Panc1 (cell line): Measurements from ENCODE around the gene CDC6.
"Not testable (repeated sequence)": the region's sequence is repeated elsewhere in the genome, so short reads cannot be mapped to it uniquely, and the experiment has no call there.

Source experiments
- SIN3A ChIP-seq: IDR thresholded peaks from 2 replicates; pipeline ENCODE4 v1.6.1; 2012; ENCODE audit warnings: low read depth, mild to moderate bottlenecking, low read length, moderate library complexity, borderline replicate concordance; ENCODE audit not compliant: insufficient read depth
- TF ChIP-seq, protein P1 (sequence below): fragments of 450-650 bp; IDR thresholded peaks from 2 replicates; pipeline ENCODE4 v1.5.1; 2017; ENCODE audit warnings: mild to moderate bottlenecking

DNA sequence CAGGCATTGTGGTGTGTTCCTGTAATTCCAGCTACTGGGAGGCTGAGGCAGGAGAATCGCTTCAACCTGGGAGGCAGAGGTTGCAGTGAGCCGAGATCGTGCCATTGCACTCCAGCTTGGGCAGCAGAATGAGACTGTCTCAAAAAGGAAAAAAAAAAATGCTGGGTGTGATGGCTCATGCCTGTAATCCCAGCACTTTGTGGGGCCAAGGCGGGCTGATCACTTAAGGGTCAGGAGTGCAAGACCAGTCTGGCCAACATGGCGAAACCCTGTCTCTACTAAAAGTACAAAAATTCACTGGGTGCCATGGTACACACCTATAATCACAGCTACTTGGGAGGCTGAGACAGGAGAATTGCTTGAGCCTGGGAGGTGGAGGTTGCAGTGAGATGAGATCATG is 17.2 kb downstream of the CDC6 start:
- not testable (repeated sequence) for TF ChIP-seq SIN3A
- TF ChIP-seq, protein P1, sequence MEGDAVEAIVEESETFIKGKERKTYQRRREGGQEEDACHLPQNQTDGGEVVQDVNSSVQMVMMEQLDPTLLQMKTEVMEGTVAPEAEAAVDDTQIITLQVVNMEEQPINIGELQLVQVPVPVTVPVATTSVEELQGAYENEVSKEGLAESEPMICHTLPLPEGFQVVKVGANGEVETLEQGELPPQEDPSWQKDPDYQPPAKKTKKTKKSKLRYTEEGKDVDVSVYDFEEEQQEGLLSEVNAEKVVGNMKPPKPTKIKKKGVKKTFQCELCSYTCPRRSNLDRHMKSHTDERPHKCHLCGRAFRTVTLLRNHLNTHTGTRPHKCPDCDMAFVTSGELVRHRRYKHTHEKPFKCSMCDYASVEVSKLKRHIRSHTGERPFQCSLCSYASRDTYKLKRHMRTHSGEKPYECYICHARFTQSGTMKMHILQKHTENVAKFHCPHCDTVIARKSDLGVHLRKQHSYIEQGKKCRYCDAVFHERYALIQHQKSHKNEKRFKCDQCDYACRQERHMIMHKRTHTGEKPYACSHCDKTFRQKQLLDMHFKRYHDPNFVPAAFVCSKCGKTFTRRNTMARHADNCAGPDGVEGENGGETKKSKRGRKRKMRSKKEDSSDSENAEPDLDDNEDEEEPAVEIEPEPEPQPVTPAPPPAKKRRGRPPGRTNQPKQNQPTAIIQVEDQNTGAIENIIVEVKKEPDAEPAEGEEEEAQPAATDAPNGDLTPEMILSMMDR, result not testable (repeated sequence)
